A673 (cell line): ENCODE results near the gene LRPPRC.

Experiments used
- EZH2 ChIP-seq: fragments of 200-600 bp; sonication (generic); IDR thresholded peaks from 2 replicates; pipeline ENCODE4 v1.6.1; 2017; ENCODE audit warnings: borderline replicate concordance, low read depth, mild to moderate bottlenecking, mixed read lengths, antibody characterized with exemption, low read length; ENCODE audit not compliant: poor library complexity, severe bottlenecking
- TF ChIP-seq, protein P1 (sequence below): fragments of 300-800, 200-600 bp; sonication (generic); conservative IDR thresholded peaks from 2 replicates; pipeline ENCODE4 v1.5.1; 2017; ENCODE audit warnings: low read depth, mild to moderate bottlenecking, antibody characterized with exemption, low read length, moderate library complexity, mixed read lengths

GRCh38 chr2:43946685-43947084, 49.1 kb downstream of the LRPPRC start:
- TF ChIP-seq, protein P1, sequence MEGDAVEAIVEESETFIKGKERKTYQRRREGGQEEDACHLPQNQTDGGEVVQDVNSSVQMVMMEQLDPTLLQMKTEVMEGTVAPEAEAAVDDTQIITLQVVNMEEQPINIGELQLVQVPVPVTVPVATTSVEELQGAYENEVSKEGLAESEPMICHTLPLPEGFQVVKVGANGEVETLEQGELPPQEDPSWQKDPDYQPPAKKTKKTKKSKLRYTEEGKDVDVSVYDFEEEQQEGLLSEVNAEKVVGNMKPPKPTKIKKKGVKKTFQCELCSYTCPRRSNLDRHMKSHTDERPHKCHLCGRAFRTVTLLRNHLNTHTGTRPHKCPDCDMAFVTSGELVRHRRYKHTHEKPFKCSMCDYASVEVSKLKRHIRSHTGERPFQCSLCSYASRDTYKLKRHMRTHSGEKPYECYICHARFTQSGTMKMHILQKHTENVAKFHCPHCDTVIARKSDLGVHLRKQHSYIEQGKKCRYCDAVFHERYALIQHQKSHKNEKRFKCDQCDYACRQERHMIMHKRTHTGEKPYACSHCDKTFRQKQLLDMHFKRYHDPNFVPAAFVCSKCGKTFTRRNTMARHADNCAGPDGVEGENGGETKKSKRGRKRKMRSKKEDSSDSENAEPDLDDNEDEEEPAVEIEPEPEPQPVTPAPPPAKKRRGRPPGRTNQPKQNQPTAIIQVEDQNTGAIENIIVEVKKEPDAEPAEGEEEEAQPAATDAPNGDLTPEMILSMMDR: no peak
- TF ChIP-seq EZH2: no peak
